Pons (tissue), 1 donor: ENCODE data around the gene SCUBE2.
A peak's percentile ranks its signal among the peaks of the same experiment; 100 is the strongest.
"Not testable (repeated sequence)": the region's sequence is repeated elsewhere in the genome, so short reads cannot be mapped to it uniquely, and the experiment has no call there.

Experiments used
- DNase-seq: peaks from one replicate; pipeline ENCODE4 v3.0.0-alpha.2; 2016; ENCODE audit warnings: low spot score

The SCUBE2 gene

DNA sequence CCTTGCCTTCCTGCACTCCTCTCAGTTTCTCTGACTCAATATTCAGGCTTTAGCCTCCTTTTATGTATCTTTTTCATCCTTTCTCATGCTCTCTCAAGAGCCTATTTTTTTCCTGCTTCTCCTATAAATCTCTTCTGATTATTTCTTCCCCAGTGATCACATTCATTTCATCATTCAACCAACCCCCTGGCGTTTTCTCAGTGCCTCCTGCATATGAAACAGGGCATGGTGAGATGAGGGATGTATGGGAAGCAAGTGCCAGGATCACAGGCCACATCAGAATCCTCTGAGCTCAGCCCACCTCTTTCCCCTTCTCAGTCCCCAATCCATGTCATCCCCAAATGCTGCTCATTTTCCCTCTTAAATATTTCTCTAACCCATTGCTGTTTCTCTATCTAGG is 48.9 kb downstream of the SCUBE2 start:
- DNase-seq, result no peak

GRCh38 chr11:9041747-9042146 is 49.7 kb downstream of the SCUBE2 start:
- no peak for DNase-seq

- DNase-seq, result no peak
Observed at GRCh38 chr11:9040410-9040809, 51.0 kb downstream of the SCUBE2 start.

DNA sequence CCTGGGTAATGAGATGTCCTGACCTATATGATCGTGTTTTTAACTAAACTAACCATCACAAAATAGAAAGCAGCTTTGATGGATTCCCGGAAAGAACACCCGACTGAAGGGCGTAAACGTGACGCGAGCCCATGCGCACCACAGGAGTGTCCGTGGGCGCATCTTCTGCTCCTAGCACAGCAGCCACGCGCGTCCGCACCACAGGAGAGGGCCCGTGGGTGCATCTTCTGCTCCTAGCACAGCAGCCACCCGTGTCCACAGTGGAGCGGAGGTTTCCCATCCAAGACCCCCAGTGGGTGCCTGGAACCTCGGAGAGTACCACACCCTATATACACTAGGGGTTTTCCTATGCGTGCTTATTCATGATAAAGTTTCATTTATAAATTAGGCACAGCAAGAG is 51.5 kb downstream of the SCUBE2 start:
- DNase-seq, result no peak

- DNase-seq, result no peak
Observed at GRCh38 chr11:9039198-9039597, 52.2 kb downstream of the SCUBE2 start.

DNA sequence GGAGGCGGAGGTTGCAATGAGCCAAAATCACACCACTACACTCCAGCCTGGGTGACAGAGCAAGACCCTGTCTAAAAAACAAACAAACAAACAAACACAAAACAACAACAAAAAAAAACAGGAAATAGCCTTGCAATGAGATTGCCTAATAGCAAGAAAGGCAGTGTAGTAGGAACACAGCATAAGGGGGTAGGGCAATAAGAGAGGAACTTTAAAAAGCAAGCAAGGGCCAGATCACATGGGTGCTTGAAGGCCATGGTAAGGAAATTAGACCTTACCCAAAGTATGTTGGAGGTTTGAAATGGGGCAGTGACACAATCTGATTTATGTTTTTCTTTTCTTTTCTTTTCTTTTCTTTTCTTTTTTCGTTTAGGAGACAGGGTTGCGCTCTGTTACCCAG is 52.9 kb downstream of the SCUBE2 start:
- DNase-seq, result peak; percentile 49

GRCh38 chr11:9037963-9038362 is 53.4 kb downstream of the SCUBE2 start:
- no peak for DNase-seq

DNA sequence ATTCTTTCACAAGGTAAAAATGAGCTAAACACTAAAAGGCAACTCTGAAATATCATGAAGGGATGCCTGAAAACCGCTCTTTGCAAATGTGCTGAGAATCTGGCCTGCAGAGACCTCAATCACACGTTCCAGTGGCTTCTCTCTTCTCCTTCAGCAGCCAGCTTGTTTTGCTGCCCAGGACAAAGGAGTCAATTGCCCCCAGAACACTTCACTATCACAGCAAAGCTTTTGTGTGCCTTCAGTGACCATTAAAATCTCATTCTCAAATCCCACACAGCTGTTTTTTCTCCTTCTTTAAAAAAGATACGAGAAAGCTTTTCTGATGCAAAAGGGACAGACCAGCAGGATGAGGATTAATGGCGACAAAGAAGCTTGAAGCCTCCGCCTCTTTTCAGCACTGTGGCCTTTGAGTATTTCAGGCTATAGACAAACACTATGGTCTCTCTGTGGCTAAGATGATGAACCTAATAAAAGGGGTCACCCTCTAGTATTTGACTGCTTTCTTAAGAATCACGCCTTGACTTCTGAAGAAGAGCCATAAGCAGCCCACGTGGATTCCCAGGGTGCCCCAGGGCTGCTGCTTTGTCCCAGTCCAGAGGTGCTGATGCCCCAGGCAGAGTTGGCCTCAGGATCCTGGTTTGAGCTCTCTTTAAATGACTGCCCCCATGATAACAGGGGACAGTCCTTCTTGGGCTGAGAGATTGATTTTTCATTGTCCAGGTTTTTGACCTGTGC is 54.2 kb downstream of the SCUBE2 start:
- peak; percentile 28 for DNase-seq

GRCh38 chr11:9030601-9031000 is 60.8 kb downstream of the SCUBE2 start:
- DNase-seq, result no peak

- DNase-seq, result no peak
Observed at GRCh38 chr11:9029422-9029821, 62.0 kb downstream of the SCUBE2 start.

- DNase-seq, result peak; percentile 15
Observed at GRCh38 chr11:9028581-9028980, 62.8 kb downstream of the SCUBE2 start.

GRCh38 chr11:9025101-9025850 is 66.1 kb downstream of the SCUBE2 start:
- DNase-seq, result no peak

DNA sequence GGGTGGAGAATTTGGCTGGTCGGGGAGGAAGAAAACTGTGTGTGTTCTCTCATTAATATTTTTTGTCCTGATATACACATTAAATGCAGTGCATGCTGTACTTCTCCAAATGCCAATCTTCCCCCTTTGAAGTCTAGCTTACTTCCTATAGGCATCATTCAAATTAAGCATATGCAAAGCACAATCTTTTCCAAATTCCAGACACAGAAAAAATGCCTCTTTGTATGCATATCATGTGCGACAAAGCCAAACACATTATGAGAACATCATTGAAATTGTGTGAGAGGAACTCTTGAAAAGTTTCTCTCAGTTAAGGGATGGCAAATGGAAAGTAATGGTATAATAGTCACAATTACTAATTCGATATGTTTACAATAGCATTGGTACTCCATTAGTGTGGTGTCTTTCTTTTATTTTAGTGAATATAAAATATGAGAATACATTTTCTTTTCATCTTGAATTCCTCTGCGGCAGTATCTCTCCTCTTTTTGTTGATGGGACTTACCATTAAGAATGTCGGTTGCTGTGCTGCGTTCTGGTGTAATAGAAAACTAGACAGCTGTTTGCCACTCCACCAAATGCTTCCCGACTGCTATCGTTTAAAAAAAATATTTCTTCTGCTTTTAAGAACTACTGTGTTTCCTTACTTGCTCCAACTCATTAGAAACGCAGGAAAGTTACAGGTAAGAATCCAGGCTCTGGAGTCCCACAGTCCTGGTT is 68.3 kb downstream of the SCUBE2 start:
- DNase-seq, result no peak

GRCh38 chr11:9020916-9021315 is 70.5 kb downstream of the SCUBE2 start:
- DNase-seq, result no peak

GRCh38 chr11:9019861-9020260 is 71.5 kb downstream of the SCUBE2 start:
- DNase-seq, result no peak

DNA sequence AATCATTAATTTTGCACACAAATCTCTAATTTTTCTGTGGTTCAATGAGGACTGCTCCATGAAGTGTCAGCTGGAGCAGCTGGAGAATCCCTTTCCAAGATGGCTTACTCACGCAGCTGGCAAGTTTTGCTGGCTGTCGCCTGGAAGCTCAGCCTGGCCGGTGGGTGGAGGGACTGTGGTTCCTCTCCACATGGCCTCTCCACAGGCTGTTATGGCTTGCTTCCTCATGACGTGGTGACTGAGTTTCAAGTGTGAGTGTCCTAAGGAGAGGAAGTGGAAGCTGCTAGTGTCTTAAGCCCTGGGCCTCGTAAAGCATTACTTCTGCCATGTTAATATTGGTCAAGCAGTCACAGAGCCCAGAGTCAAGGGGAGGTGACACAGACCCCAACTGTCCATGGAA is 73.6 kb downstream of the SCUBE2 start:
- DNase-seq, result peak; percentile 84

DNA sequence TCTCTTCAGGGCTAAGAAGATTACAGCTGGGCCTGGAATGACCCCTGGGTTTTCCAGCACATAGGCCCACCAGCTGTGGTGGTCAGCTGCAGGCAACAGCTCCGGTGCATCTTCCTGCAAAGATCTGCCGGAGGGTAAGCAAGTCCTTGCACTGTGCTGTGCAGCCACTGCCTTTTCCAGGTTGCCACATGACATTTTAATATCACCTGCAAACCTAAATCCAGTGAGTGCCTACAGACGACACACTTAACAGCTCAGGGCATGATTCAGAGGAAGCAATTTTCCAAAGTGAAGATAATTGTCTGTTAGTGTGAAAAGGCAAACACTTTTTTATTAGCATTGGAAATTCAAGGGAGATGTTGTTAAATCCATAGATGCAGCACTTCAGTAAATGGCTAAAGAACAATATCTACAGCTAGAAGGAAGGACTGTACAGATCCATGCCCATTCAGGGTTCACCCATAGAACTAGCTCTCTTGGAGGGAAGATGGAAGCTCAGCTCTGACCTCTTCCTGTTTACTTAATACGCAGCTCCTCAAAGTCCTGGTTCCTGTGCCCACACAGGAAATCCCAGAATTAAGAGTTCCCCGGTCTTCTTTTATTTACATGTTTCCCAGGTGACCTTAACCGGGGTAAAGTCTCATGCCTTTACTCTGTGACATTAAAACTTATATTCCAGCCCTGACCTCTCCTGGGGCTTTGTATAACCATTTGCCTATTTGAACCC is 74.3 kb downstream of the SCUBE2 start:
- no peak for DNase-seq

- peak; percentile 86 for DNase-seq
Observed at GRCh38 chr11:9015677-9016076, 75.7 kb downstream of the SCUBE2 start.

DNA sequence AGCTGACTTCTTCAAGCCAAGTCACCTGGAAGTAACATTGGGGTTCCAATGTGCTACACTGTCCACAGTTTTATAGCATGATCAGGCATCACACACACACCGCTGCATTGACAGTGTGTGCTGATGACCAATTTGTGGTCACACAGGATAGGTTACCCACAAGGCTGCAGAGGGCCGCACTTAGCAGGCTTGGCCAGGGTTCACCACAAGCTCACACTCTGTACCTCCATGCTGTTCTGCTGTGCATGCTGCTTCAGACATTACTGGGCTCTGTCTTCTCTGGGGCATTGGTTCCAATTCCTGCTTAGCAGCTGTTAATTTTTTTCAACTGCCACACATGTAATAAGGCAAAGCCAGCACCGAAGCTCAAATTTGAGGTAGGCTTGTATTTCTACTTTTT is 76.6 kb downstream of the SCUBE2 start:
- DNase-seq, result no peak

DNA sequence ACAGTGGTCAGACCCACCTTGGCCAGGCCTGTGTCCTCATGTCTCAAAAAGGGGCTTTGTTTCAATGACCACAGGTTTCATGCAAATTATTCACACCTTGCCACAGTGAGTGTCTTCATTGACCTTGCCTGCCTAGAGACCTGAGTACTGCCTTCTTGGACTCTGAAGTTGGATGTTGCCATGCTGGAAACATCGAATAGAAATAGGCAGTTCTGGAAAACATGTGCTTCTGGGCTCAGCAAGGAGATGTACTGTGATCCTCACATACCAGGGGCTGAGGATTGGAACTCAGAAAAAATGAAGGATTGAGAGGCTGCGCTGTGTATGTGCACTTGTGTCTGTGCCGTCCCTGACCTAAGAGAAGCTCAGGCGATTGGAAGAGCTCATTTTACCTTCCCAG is 78.0 kb downstream of the SCUBE2 start:
- DNase-seq, result no peak

- not testable (repeated sequence) for DNase-seq
Observed at GRCh38 chr11:9009538-9009937, 81.9 kb downstream of the SCUBE2 start.

DNA sequence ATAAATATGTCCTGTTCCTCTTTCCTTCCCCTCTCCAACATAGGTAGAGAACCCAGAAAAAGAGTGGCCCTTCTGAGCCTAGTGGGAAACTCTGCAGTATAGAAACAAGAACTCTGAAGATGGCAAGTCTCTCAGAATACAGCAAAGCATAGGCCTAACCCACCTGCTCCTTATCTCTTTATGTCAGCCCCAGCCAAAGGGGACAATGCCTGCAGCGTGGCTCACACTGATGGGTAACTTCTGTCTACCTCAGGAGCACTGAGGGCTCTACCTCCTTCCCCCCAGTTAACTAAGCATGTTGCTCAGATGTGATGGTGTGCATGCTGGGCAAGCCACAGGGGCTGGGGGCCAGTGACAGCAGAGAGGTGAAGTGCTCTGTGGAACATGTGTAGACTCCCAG is 82.7 kb downstream of the SCUBE2 start:
- no peak for DNase-seq
